ENCODE results near the gene RAB27A. TPM values are rescaled to one million over a fixed set of nuclear protein-coding genes. Genes with fewer than 3 reads are reported as not detected.

Gene RAB27A
- total RNA-seq, 2 experiments from 2014 or later = 136 to 149 TPM

GRCh38 chr15:55279100-55279745 is 10.4 kb downstream of the RAB27A start:
- no peaks in the 10 kb centered on the region for H3K9me3 Mint-ChIP-seq (ENCODE audit: low read depth)
- no peaks in the 10 kb centered on the region for H3K27me3 Mint-ChIP-seq
- ATAC-seq (no peak), DNase-seq (no peak)
- CTCF ChIA-PET = interaction anchor here (1.0 to 10.8 kb wide), 2 partner anchors 60 to 77 kb away, joined by 3 to 100 read pairs; no protein-coding TSS in a partner anchor
- H3K36me3 Mint-ChIP-seq = peaks cover 47% of the 10 kb centered on the region
- peak overlapping the region; percentile 99 for H3K27ac Mint-ChIP-seq
- peak overlapping the region; percentile 61 for H3K4me3 Mint-ChIP-seq
- peaks cover 87% of the 10 kb centered on the region for H3K4me1 Mint-ChIP-seq

GRCh38 chr15:55277715-55278114 is 11.9 kb downstream of the RAB27A start:
- Mint-ChIP-seq H3K27me3 (no peaks in the 10 kb centered on the region), H3K27ac (peak overlapping the region; percentile 99), H3K36me3 (peaks cover 51% of the 10 kb centered on the region), H3K9me3 (ENCODE audit: low read depth) (no peaks in the 10 kb centered on the region), H3K4me3 (peak overlapping the region; percentile 66), H3K4me1 (peaks cover 86% of the 10 kb centered on the region)
- CTCF ChIA-PET = interaction anchor here (0.6 to 3.4 kb wide), 7 partner anchors 10 to 471 kb away, joined by 3 to 14 read pairs (median 7); no protein-coding TSS in a partner anchor
- ATAC-seq = no peak
- DNase-seq = no peak

- H3K4me1 Mint-ChIP-seq = peaks cover 84% of the 10 kb centered on the region
- CTCF ChIA-PET = interaction anchor here (0.7 to 3.4 kb wide), 10 partner anchors 9 to 59 kb away, joined by 3 to 14 read pairs (median 6); no protein-coding TSS in a partner anchor
- peak overlapping the region; percentile 66 for H3K4me3 Mint-ChIP-seq
- no peaks in the 10 kb centered on the region for H3K27me3 Mint-ChIP-seq
- peak overlapping the region; percentile 99 for H3K27ac Mint-ChIP-seq
- DNase-seq = peak; percentile 94
- H3K9me3 Mint-ChIP-seq (ENCODE audit: low read depth) = no peaks in the 10 kb centered on the region
- peaks cover 54% of the 10 kb centered on the region for H3K36me3 Mint-ChIP-seq
- ATAC-seq = peak; percentile 69
Measured at GRCh38 chr15:55277116-55277564, 12.5 kb downstream of the RAB27A start.

GRCh38 chr15:55276324-55276723 is 13.3 kb downstream of the RAB27A start:
- CTCF ChIA-PET = interaction anchor here (0.7 to 3.4 kb wide), 10 partner anchors 9 to 59 kb away, joined by 3 to 14 read pairs (median 4); no protein-coding TSS in a partner anchor
- ATAC-seq = no peak
- DNase-seq = no peak
- H3K4me3 Mint-ChIP-seq = peak overlapping the region; percentile 66
- H3K9me3 Mint-ChIP-seq (ENCODE audit: low read depth) = no peaks in the 10 kb centered on the region
- H3K27ac Mint-ChIP-seq = peak overlapping the region; percentile 99
- peaks cover 82% of the 10 kb centered on the region for H3K4me1 Mint-ChIP-seq
- no peaks in the 10 kb centered on the region for H3K27me3 Mint-ChIP-seq
- peaks cover 51% of the 10 kb centered on the region for H3K36me3 Mint-ChIP-seq

DNA sequence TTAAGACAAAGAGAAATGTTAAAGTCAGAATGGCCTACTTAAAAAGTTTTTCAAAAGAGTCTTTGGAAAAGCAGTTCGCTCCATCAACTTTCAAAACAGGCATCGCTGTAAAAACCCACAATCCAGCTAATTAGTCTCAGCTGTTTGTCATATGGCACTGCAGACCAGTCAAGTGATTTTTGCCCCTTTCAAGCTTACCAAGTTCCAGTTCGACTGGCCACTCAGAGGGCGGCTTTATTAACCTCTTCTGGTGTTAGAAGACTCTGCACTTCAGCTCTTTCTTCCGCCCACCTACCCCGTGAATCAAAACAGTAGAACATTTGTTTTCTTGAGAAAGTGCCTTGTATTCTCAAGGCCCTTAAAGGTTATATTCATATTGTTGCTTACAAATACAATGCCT is 19.3 kb downstream of the RAB27A start:
- no peak for ATAC-seq
- CTCF ChIA-PET = interaction anchor here (1.2 to 2.1 kb wide), 9 partner anchors 10 to 49 kb away, joined by 3 to 10 read pairs (median 5); no protein-coding TSS in a partner anchor
- no peaks in the 10 kb centered on the region for H3K9me3 Mint-ChIP-seq (ENCODE audit: low read depth)
- H3K4me1 Mint-ChIP-seq = peaks cover 90% of the 10 kb centered on the region
- H3K4me3 Mint-ChIP-seq = peak overlapping the region; percentile 73
- H3K36me3 Mint-ChIP-seq = peaks cover 57% of the 10 kb centered on the region
- H3K27me3 Mint-ChIP-seq = no peaks in the 10 kb centered on the region
- peak; percentile 50 for DNase-seq
- H3K27ac Mint-ChIP-seq = peak overlapping the region; percentile 98

GRCh38 chr15:55268176-55268695 is 21.4 kb downstream of the RAB27A start:
- Mint-ChIP-seq H3K4me1 (peaks cover 89% of the 10 kb centered on the region), H3K36me3 (peaks cover 58% of the 10 kb centered on the region), H3K27ac (peak overlapping the region; percentile 98), H3K9me3 (ENCODE audit: low read depth) (no peaks in the 10 kb centered on the region), H3K4me3 (peak overlapping the region; percentile 73), H3K27me3 (no peaks in the 10 kb centered on the region)
- DNase-seq (no peak), ATAC-seq (no peak)
- CTCF ChIA-PET = interaction anchor here (1.1 to 3.4 kb wide), 11 partner anchors 8 to 50 kb away, joined by 3 to 16 read pairs (median 10); no protein-coding TSS in a partner anchor

DNA sequence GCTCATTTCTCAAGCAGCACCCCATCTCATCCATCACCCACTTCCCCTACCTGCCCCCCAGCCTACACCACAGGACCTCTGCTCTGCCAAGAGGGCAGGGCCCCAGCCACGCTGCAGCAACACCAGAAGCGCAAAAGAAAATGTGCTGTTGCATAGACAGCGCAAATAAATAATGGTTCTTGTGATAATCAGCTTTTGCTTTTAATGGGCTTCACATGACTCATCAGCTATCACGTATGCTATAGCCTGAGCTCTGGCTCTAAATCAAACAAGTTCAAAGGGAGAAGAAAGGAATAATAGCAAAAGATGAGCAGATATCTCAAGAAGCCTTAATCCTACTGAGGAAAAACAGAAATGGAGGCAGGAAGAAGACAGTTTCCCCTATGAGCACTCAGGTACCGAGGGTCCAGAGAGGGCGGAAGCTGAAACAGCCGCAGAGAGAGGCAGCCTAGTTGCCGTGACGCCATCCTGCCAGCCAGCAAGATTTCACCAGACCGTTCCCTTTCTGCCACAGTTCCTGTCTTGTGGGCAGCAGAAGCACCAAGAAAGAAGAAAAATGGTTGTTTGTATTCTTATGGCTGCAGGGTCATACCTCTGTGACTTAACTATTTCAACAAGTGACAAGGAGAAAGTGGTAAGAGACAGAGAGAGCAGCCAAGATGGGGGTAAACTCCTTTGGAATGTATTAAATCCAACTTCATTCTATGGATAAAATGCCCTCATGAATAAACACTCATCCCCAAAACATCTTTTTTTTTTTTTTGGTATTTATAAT is 22.0 kb downstream of the RAB27A start:
- H3K36me3 Mint-ChIP-seq = peaks cover 61% of the 10 kb centered on the region
- CTCF ChIA-PET = interaction anchor here (0.9 to 3.4 kb wide), 13 partner anchors 9 to 50 kb away, joined by 3 to 16 read pairs (median 7); no protein-coding TSS in a partner anchor
- ATAC-seq (peak; percentile 87), DNase-seq (peak; percentile 91)
- no peaks in the 10 kb centered on the region for H3K9me3 Mint-ChIP-seq (ENCODE audit: low read depth)
- H3K27ac Mint-ChIP-seq = peak overlapping the region; percentile 98
- peak overlapping the region; percentile 73 for H3K4me3 Mint-ChIP-seq
- H3K27me3 Mint-ChIP-seq = no peaks in the 10 kb centered on the region
- peaks cover 91% of the 10 kb centered on the region for H3K4me1 Mint-ChIP-seq

GRCh38 chr15:55266547-55266946 is 23.1 kb downstream of the RAB27A start:
- no peak for ATAC-seq
- peaks cover 65% of the 10 kb centered on the region for H3K36me3 Mint-ChIP-seq

DNA sequence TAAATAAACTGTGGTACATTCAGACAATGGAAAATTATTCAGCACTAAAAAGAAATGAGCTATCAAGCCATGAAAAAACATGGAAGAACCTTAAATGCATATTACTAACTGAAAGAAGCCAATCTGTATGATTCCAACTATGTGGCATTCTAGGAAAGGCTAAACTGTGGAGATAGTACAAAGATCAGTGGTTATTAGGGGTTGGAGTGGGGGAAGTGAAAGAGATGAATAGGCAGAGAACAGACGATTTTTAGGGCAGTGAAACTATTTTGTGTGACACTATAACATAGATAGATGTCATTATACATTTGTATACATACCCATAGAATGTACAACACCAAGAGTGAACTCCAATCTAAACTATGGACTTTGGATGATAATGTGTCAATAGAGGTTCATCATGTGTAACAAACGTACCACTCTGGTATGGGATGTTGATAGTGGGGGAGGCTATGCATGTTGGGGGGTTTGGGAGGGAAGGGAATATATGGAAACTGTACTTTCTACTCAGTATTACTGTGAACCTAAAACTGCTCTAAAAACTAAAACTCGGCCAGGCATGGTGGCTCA is 29.0 kb downstream of the RAB27A start:
- peaks cover 75% of the 10 kb centered on the region for H3K4me1 Mint-ChIP-seq
- CTCF ChIA-PET = interaction anchor here (0.9 to 1.1 kb wide), 2 partner anchors 10 to 11 kb away, joined by 3 read pairs; no protein-coding TSS in a partner anchor
- H3K27ac Mint-ChIP-seq = peak overlapping the region; percentile 8
- no peaks in the 10 kb centered on the region for H3K27me3 Mint-ChIP-seq
- no peak overlapping the region for H3K4me3 Mint-ChIP-seq
- no peak for ATAC-seq
- H3K9me3 Mint-ChIP-seq (ENCODE audit: low read depth) = no peaks in the 10 kb centered on the region
- no peak for DNase-seq
- H3K36me3 Mint-ChIP-seq = peaks cover 68% of the 10 kb centered on the region

More at GRCh38 chr15:55266547-55266946, 23.1 kb downstream of the RAB27A start:
- CTCF ChIA-PET = interaction anchor here (0.9 to 3.4 kb wide), 11 partner anchors 7 to 49 kb away, joined by 3 to 16 read pairs (median 10); no protein-coding TSS in a partner anchor
- Mint-ChIP-seq H3K4me1 (peaks cover 88% of the 10 kb centered on the region), H3K9me3 (ENCODE audit: low read depth) (no peaks in the 10 kb centered on the region), H3K4me3 (peak overlapping the region; percentile 73), H3K27ac (peak overlapping the region; percentile 98), H3K27me3 (no peaks in the 10 kb centered on the region)
- DNase-seq = no peak

DNA sequence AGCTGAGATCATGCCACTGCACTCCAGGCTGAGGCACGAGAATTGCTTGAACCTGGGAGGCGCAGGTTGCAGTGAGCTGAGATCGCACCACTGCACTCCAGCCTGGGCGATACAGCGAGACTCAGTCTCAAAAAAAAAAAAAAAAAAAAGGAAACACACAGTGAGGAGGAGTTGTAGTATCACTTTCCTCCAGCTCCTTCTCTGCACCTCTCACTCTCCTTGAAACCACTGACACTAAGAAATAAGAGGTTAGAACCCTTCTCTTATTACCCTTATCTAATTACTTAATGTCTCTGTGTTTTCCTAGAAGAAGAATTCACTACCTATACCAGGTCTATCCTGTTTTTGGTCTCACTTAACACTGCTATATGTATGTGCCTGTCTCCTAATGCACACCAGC is 31.7 kb downstream of the RAB27A start:
- DNase-seq (no peak), ATAC-seq (peak; percentile 51)
- CTCF ChIA-PET = interaction anchor here (0.9 to 1.5 kb wide), 6 partner anchors 10 to 40 kb away, joined by 3 to 10 read pairs (median 4); no protein-coding TSS in a partner anchor
- Mint-ChIP-seq H3K27ac (peak overlapping the region; percentile 91), H3K4me3 (no peak overlapping the region), H3K4me1 (peaks cover 73% of the 10 kb centered on the region), H3K27me3 (no peaks in the 10 kb centered on the region), H3K36me3 (peaks cover 54% of the 10 kb centered on the region), H3K9me3 (ENCODE audit: low read depth) (no peaks in the 10 kb centered on the region)

DNA sequence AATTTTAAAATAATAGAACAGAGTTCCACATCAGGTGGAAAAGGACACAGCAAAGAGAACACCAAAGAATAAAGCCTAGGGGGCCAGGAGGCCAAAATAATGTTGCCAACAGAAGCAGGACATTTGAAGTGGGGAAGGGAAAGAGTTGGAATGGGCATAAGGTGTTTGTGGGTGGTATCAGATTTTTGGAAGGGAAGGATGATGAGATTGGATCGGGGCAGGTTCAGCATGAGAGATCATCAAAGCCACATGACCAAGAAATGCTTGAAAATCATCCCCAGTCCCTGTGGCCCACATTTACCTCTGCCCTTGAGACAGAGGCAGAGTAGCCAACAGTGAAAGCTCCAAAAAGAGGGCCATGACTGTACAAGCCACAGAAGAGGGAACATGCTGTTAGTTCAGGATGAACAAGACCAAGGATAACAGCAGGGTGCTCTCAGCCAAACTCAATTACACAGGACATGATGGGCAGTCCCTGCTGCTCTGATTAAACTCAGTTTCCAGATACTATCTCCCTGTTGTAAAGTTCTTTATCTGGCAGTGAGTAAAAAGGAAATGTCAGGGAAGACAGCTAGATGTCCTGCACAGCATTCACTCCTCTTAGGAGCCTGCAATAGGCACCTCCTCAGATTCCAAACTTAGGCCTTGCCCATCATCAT is 32.5 kb downstream of the RAB27A start:
- peak overlapping the region; percentile 22 for H3K4me3 Mint-ChIP-seq
- DNase-seq = no peak
- CTCF ChIA-PET = interaction anchor here (0.9 to 1.8 kb wide), 9 partner anchors 10 to 39 kb away, joined by 3 to 10 read pairs (median 4); no protein-coding TSS in a partner anchor
- peaks cover 52% of the 10 kb centered on the region for H3K36me3 Mint-ChIP-seq
- ATAC-seq = no peak
- H3K9me3 Mint-ChIP-seq (ENCODE audit: low read depth) = no peaks in the 10 kb centered on the region
- peaks cover 74% of the 10 kb centered on the region for H3K4me1 Mint-ChIP-seq
- H3K27me3 Mint-ChIP-seq = no peaks in the 10 kb centered on the region
- H3K27ac Mint-ChIP-seq = peak overlapping the region; percentile 91
